GM12873 (cell line): ENCODE results near the gene CAMSAP1.

ENCODE experiments used
- TF ChIP-seq, protein P1 (sequence below): IDR thresholded peaks from 2 replicates; pipeline ENCODE4 v1.5.1; 2012; ENCODE audit warnings: low read depth, mild to moderate bottlenecking, moderate library complexity, low read length, control low read depth; ENCODE audit not compliant: insufficient read depth; ENCODE audit errors: missing control alignments

CAMSAP1 gene

DNA sequence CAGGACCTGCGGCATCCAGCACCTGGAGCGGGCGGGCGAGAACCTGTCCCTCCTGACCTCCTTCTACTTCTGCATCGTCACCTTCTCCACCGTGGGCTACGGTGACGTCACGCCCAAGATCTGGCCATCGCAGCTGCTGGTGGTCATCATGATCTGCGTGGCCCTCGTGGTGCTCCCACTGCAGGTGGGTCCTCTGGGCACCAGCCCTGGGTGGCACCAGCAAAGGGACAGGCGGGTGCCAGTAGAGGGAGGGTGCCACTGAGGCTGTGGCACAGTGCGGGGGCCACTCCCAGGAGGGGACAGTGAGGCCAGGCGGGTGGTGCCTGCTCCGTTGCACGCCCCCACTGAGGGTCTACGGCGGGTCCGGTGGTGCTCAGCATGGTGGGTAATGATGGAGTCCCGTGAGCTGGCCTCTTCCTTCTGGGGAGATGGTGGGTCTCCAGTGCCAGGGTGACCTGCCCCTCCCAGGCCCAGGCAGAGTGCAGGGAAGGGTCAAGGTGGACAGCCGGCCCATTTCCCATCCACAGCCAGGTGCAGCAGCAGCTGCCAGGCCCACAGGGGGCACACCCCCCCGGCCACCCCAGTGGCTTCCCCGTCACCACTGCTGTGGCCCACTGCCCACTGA, 147.6 kb downstream of the CAMSAP1 start:
- TF ChIP-seq, protein P1, sequence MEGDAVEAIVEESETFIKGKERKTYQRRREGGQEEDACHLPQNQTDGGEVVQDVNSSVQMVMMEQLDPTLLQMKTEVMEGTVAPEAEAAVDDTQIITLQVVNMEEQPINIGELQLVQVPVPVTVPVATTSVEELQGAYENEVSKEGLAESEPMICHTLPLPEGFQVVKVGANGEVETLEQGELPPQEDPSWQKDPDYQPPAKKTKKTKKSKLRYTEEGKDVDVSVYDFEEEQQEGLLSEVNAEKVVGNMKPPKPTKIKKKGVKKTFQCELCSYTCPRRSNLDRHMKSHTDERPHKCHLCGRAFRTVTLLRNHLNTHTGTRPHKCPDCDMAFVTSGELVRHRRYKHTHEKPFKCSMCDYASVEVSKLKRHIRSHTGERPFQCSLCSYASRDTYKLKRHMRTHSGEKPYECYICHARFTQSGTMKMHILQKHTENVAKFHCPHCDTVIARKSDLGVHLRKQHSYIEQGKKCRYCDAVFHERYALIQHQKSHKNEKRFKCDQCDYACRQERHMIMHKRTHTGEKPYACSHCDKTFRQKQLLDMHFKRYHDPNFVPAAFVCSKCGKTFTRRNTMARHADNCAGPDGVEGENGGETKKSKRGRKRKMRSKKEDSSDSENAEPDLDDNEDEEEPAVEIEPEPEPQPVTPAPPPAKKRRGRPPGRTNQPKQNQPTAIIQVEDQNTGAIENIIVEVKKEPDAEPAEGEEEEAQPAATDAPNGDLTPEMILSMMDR: no peak

GRCh38 chr9:135758870-135759269, 148.5 kb downstream of the CAMSAP1 start:
- TF ChIP-seq, protein P1: no peak
